LNCAP (cell line): ENCODE data around the gene PCDHGB5.

Source experiments
- CTCF ChIP-seq: fragments of 450-650 bp; IDR thresholded peaks from 2 replicates; pipeline ENCODE4 v1.5.1; 2017; ENCODE audit warnings: mild to moderate bottlenecking

PCDHGB5 gene

DNA sequence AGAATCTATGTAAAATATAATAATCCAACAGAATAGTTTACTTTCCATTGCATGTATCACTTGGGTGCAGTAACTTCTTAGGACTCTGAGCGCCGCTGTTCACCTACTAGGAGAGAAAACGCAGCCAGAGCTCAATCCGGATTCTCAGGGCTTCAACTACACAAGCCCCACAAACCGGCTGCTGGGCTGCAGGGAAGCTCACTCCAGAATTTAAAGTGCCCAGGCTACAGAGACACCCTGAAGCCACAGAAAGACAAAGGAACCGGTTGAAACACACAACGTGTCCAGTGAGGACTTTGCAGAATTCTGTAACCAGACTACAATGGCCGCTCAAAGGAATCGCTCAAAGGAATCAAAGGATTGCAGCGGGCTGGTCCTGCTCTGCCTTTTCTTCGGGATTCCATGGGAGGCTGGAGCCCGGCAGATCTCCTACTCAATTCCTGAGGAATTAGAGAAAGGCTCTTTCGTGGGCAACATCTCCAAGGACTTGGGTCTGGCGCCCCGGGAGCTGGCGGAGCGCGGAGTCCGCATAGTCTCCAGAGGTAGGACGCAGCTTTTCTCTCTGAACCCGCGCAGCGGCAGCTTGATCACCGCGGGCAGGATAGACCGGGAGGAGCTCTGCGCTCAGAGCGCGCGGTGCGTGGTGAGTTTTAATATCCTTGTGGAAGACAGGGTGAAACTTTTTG lies 15.2 kb downstream of the PCDHGB5 start, which contains the start of gene PCDHGA10:
TSS of gene PCDHGA10 (plus strand) at position 134 of the 686 bp plus-strand sequence. CDS start at position 323, 189 bp downstream.
- TF ChIP-seq CTCF = peak; percentile 77

GRCh38 chr5:141413540-141414069 lies 15.9 kb downstream of the PCDHGB5 start:
- no peak for TF ChIP-seq CTCF

DNA sequence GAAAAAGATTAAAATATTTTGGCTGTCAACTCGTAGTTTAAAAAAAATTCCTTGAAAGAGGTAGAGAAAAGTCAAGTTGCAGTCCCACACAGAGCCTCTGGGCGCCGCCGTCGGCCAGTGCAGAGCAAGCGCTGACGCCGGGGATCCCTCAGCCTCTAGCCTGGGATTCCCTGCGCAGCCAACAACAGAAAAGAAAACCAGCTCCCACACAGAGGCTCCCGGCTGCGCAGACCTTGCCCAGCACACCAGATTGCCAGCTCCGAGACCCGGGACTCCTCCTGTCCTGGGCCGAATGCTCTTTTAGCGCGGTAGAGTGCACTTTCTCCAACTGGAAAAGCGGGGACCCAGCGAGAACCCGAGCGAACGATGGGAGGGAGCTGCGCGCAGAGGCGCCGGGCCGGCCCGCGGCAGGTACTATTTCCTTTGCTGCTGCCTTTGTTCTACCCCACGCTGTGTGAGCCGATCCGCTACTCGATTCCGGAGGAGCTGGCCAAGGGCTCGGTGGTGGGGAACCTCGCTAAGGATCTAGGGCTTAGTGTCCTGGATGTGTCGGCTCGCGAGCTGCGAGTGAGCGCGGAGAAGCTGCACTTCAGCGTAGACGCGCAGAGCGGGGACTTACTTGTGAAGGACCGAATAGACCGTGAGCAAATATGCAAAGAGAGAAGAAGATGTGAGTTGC lies 19.9 kb downstream of the PCDHGB5 start, which contains the start of gene PCDHGB7:
TSS of gene PCDHGB7 (plus strand) at position 184 of the 679 bp plus-strand sequence. CDS start at position 367, 183 bp downstream.
- peak; percentile 36; the same call in 1 of the 2 replicates for TF ChIP-seq CTCF

- no peak for TF ChIP-seq CTCF
Measured at GRCh38 chr5:141419074-141419880, 21.5 kb downstream of the PCDHGB5 start.

DNA sequence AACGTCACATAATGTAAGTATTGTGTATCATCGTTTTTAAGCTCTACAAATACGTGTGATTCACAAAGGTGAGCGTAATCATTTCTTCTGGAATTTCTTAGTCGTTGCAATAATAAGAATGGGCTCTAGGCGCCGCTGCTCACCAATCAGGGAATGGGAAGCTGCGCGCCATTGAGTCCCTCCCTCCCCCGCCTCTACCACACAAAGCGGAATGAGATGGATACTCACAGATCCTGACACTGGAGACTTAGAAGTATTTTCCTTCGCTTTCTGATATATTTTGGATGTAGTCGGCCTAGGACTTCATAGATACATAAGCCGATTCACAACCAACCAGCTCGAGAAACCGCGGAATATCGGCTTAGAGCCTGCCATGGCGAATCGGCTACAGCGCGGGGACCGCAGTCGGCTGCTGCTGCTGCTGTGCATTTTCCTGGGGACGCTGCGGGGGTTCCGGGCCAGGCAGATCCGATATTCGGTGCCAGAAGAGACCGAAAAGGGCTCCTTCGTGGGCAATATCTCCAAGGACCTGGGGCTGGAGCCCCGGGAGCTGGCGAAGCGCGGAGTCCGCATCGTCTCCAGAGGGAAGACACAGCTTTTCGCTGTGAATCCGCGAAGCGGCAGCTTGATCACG lies 23.2 kb downstream of the PCDHGB5 start, which contains the start of gene PCDHGA11:
TSS of gene PCDHGA11 (plus strand) at position 197 of the 634 bp plus-strand sequence. CDS start at position 374, 177 bp downstream.
- peak; percentile 44 for TF ChIP-seq CTCF

DNA sequence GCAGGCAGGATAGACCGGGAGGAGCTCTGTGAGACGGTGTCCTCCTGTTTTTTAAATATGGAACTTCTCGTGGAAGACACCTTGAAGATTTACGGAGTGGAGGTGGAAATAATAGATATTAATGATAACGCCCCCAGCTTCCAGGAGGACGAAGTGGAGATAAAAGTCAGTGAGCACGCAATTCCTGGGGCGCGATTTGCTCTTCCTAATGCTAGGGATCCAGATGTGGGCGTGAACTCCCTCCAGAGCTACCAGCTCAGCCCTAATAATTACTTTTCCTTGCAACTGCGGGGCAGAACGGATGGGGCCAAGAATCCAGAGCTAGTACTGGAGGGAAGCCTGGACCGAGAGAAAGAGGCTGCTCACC lies 23.7 kb downstream of the PCDHGB5 start:
- no peak for TF ChIP-seq CTCF
